B cell (primary cell): ENCODE data around the gene ELAVL3. TPM values are rescaled to one million over a fixed set of nuclear protein-coding genes. Genes with fewer than 3 reads are reported as not detected.

Experiments
- ATAC-seq: fragments of 200-7000 bp; cut with Tn5 transposase; one replicate; pipeline ENCODE4 v1.10.0; 2021; ENCODE audit warnings: low read depth, mild to moderate bottlenecking, moderate number of reproducible peaks, moderate library complexity
- CTCF ChIA-PET: fragments of 350-600 bp; sonication (Branson Sonifier 250); formaldehyde crosslinking; loops from one replicate; lab custom pipeline; 2021; ENCODE audit warnings: antibody characterized with exemption, inconsistent platforms; lab: Charles Lee
- POLR2A ChIA-PET: fragments of 350-600 bp; sonication (Branson Sonifier 250); formaldehyde crosslinking; loops from one replicate; lab custom pipeline; 2021; ENCODE audit warnings: antibody characterized with exemption; lab: Charles Lee
- DNase-seq: peaks from one replicate; pipeline ENCODE4 v3.0.0; 2013
- H2AFZ ChIP-seq: 2 replicates; pipeline ENCODE4 v1.6.1; 2012; ENCODE audit warnings: mild to moderate bottlenecking, low read depth, low read length; ENCODE audit not compliant: insufficient read depth, poor library complexity, severe bottlenecking
- H3K27ac ChIP-seq, 2 donors: 1 replicate in 1 of 2; 2 replicates in 1 of 2; pipeline ENCODE4 v1.5.1; 2012 to 2013; ENCODE audit warnings: low read length in 2 of 2, mild to moderate bottlenecking in 2 of 2, moderate library complexity in 1 of 2
- H3K27me3 ChIP-seq, 4 experiments: fragments of 200-600 bp in 1 of 4; sonication (generic) in 1 of 4; replicated peaks in 1 of 4; 1 replicate in 2 of 4; 2 replicates in 2 of 4; pipeline versions ENCODE4 v1.6.1 to v1.7.0; 2013 to 2016; ENCODE audit warnings: low read length in 3 of 4, mild to moderate bottlenecking in 2 of 4, mixed read lengths in 1 of 4, moderate library complexity in 1 of 4; ENCODE audit not compliant: insufficient read depth in 4 of 4, control insufficient read depth in 3 of 4; ENCODE audit errors: control extremely low read depth in 1 of 4
- H3K36me3 ChIP-seq, 2 experiments: replicated peaks in 1 of 2; 1 replicate in 1 of 2; 2 replicates in 1 of 2; pipeline versions ENCODE4 v1.6.1 to v1.7.1; 2013; ENCODE audit warnings: low read length in 1 of 2; ENCODE audit not compliant: insufficient read depth in 2 of 2, control insufficient read depth in 1 of 2; ENCODE audit errors: control extremely low read depth in 1 of 2, extremely low read depth in 1 of 2
- H3K4me1 ChIP-seq, 2 donors: fragments of 200-600 bp in 1 of 2; sonication (generic) in 1 of 2; 1 replicate in 1 of 2; 2 replicates in 1 of 2; pipeline versions ENCODE4 v1.5.1 to v1.6.1; 2013 to 2017; ENCODE audit warnings: low read length in 2 of 2; ENCODE audit not compliant: control insufficient read depth in 2 of 2, insufficient read depth in 2 of 2
- H3K4me2 ChIP-seq: replicated peaks from 2 replicates; pipeline ENCODE3; 2012; ENCODE audit warnings: mild to moderate bottlenecking, low read depth, low read length; ENCODE audit not compliant: poor library complexity, severe bottlenecking
- H3K4me3 ChIP-seq, 5 experiments: fragments of 200-600 bp in 1 of 5; sonication (generic) in 1 of 5; 1 replicate in 3 of 5; 2 replicates in 2 of 5; pipeline versions ENCODE4 v1.5.1 to v1.7.0; 2011 to 2016; ENCODE audit warnings: low read length in 4 of 5, mild to moderate bottlenecking in 4 of 5, low read depth in 2 of 5, control low read depth in 1 of 5, moderate library complexity in 1 of 5; ENCODE audit not compliant: insufficient read depth in 1 of 5; ENCODE audit errors: control extremely low read depth in 1 of 5, extremely low read depth in 1 of 5
- H3K79me2 ChIP-seq: fragments of 200-600 bp; sonication (generic); one replicate; pipeline ENCODE4 v1.6.0; 2016; ENCODE audit warnings: low read length; ENCODE audit not compliant: control insufficient read depth, insufficient read depth
- H3K9ac ChIP-seq: fragments of 200-600 bp; sonication (generic); 2 replicates; pipeline ENCODE4 v1.6.1; 2017; ENCODE audit warnings: mild to moderate bottlenecking, low read length, moderate library complexity
- H3K9me3 ChIP-seq, 3 donors: one replicate each; pipeline versions ENCODE4 v1.6.1 to v1.7.1; 2013; ENCODE audit warnings: low read length in 2 of 3; ENCODE audit not compliant: control insufficient read depth in 2 of 3, insufficient read depth in 1 of 3; ENCODE audit errors: control extremely low read depth in 1 of 3
- H4K20me1 ChIP-seq: 2 replicates; pipeline ENCODE4 v1.6.0; 2012; ENCODE audit warnings: mild to moderate bottlenecking, low read length; ENCODE audit not compliant: insufficient read depth, control insufficient read depth, poor library complexity, severe bottlenecking
- H3K27ac Mint-ChIP-seq: one replicate; pipeline ENCODE4 v1.8.0; 2021; ENCODE audit warnings: mixed read lengths
- H3K27me3 Mint-ChIP-seq: one replicate; pipeline ENCODE4 v1.8.0; 2021; ENCODE audit warnings: mixed read lengths
- H3K4me1 Mint-ChIP-seq: one replicate; pipeline ENCODE4 v1.8.0; 2021; ENCODE audit warnings: mixed read lengths
- H3K4me3 Mint-ChIP-seq: one replicate; pipeline ENCODE4 v1.8.0; 2021; ENCODE audit warnings: mixed read lengths
- H3K9me3 Mint-ChIP-seq: one replicate; pipeline ENCODE4 v1.8.0; 2022; ENCODE audit warnings: mixed read lengths; ENCODE audit not compliant: insufficient read depth
- EZH2 ChIP-seq: IDR thresholded peaks from 2 replicates; pipeline ENCODE4 v1.6.1; 2012; ENCODE audit warnings: borderline replicate concordance, low read depth, mild to moderate bottlenecking, moderate library complexity, low read length; ENCODE audit not compliant: insufficient read depth, poor library complexity, severe bottlenecking
- WGBS: methylation state at CpG from one replicate; pipeline ENCODE4 v1.1.5; 2013; ENCODE audit warnings: missing lambda C conversion rate; ENCODE audit not compliant: insufficient coverage; 5-methylcytosine and 5-hydroxymethylcytosine counted together
- intact Hi-C: fragments of 100-400 bp; cut with micrococcal nuclease; formaldehyde crosslinking; loops from one replicate; pipeline ENCODE4 v1.10.0; 2022
- polyA plus RNA-seq: library from polyadenylated mRNA; depleted of rRNA; stranded (reverse); fragments of >200 nt; gene quantifications from 2 replicates; pipeline ENCODE4 v1.2.3, GENCODE V29; 2012
- total RNA-seq, 2 donors: library from RNA; stranded (reverse); fragments of 120-200 nt in 1 of 2; gene quantifications; 1 replicate in 1 of 2; 2 replicates in 1 of 2; pipeline versions ENCODE4 v1.2.3 to v1.2.4, GENCODE V29; 2013 to 2022
- TF ChIP-seq, protein P1 (sequence below): fragments of 200-600 bp; IDR thresholded peaks from one replicate; pipeline ENCODE4 v1.8.0; 2022; ENCODE audit warnings: antibody characterized with exemption, mild to moderate bottlenecking

The ELAVL3 gene
- total and polyA plus RNA-seq, 2 donors (not counting 1 experiment from before 2014, with no cell fraction given): 0.01 TPM; not detected in 1

DNA sequence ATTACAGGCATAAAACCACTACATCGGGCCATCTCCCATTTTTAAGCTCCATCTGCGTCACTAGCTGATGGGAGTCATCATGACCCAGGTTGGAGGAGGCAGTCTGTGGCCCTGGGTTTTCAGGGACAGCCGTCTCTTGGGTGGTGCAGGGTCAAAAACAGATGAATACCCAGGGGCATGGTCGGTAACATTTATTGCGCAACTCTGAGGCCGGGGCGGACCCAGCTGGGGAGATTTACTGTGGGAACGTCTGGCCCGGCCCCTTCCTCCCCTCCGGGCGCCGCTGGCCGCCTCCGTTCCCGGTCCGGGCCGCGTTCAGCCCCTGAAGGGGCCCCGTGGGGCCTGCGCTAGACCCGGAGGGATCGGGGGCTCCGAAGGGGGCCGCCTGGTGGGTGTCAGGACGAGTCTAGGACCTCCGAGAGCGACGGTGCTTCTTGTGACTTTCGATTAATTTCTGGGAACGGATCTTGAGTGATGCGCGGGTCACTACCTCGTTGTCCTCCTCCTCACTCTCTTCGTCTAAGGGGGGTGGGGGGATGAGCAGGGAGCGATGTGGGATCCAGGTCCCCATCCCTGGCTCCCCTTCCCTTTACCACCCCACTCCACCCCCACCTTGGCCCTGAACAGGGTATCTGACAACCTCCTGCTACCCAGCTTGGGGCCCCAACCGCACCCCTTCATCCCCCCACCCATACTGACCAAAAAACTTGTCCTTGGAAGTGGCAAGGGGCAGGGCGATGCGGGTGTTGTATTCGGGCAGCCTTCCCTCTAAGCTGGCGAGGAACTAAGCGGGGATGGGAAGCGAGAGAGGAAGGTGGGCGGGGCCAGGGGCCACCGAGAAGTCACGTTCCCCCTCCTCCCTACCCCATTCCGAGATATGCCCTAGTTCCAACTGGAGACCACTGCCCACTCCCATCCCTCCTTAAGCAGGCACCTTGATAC lies 60.1 kb downstream of the ELAVL3 start:
- TF ChIP-seq, protein P1, sequence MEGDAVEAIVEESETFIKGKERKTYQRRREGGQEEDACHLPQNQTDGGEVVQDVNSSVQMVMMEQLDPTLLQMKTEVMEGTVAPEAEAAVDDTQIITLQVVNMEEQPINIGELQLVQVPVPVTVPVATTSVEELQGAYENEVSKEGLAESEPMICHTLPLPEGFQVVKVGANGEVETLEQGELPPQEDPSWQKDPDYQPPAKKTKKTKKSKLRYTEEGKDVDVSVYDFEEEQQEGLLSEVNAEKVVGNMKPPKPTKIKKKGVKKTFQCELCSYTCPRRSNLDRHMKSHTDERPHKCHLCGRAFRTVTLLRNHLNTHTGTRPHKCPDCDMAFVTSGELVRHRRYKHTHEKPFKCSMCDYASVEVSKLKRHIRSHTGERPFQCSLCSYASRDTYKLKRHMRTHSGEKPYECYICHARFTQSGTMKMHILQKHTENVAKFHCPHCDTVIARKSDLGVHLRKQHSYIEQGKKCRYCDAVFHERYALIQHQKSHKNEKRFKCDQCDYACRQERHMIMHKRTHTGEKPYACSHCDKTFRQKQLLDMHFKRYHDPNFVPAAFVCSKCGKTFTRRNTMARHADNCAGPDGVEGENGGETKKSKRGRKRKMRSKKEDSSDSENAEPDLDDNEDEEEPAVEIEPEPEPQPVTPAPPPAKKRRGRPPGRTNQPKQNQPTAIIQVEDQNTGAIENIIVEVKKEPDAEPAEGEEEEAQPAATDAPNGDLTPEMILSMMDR: no peak
- TF ChIP-seq EZH2: no peak
- Histone ChIP-seq H3K27ac (no peak overlapping the region), H3K9ac (peak overlapping the region; percentile 54), H3K79me2 (no peaks in the 10 kb centered on the region), H3K4me1 (peaks cover 55 to 61% of the 10 kb centered on the region in 2 donors), H3K27me3 (peaks cover 0 to 50% (median 24%) of the 10 kb centered on the region in 4 experiments), H2AFZ (peak overlapping the region; percentile 69), H4K20me1 (no peaks in the 10 kb centered on the region), H3K4me2 (peak overlapping the region; percentile 76), H3K4me3 (peak overlapping the region in 4 of 5 experiments; percentile 31 to 57 (median 44)), H3K36me3 (no peaks in the 10 kb centered on the region), H3K9me3 (peaks cover 0 to 45% (median 0%) of the 10 kb centered on the region in 3 donors)
- ATAC-seq: no peak
- DNase-seq: peak; percentile 64
- Mint-ChIP-seq H3K4me3 (peak overlapping the region; percentile 84), H3K27ac (peak overlapping the region; percentile 61), H3K27me3 (peaks cover 18% of the 10 kb centered on the region), H3K9me3 (no peaks in the 10 kb centered on the region), H3K4me1 (peaks cover 52% of the 10 kb centered on the region)
- under 1% methylated on average over 25 of the region's 46 CpGs for WGBS
- CTCF ChIA-PET: interaction anchor here (1.2 to 5.4 kb wide), 6 partner anchors 14 to 62 kb away, joined by 3 to 41 read pairs (median 12); partner anchors contain the start of genes EPOR, ODAD3 and PRKCSH
- intact Hi-C loops: loop anchor here (5.0 kb wide), 2 partner anchors 162 to 373 kb away; no protein-coding TSS in a partner anchor
- POLR2A ChIA-PET: interaction anchor here (0.6 to 3.0 kb wide), 8 partner anchors 11 to 46 kb away, joined by 3 to 16 read pairs (median 8); partner anchors contain the start of genes ODAD3, PRKCSH and SWSAP1
